K562 (cell line): ENCODE results near the gene ZNF774. TPM values are rescaled to one million over a fixed set of nuclear protein-coding genes. Genes with fewer than 3 reads are reported as not detected.
A peak's percentile ranks its signal among the peaks of the same experiment; 100 is the strongest.

Experiments used
- HCFC1 ChIP-seq: IDR thresholded peaks from 2 replicates; pipeline ENCODE4 v1.6.1; 2012; ENCODE audit warnings: low read depth, low read length, improper control_type of control experiment
- HEY1 ChIP-seq: fragments of 250-450 bp; sonication (Bioruptor Pico); IDR thresholded peaks from 2 replicates; pipeline ENCODE4 v1.5.0; 2020; ENCODE audit warnings: mild to moderate bottlenecking, moderate library complexity, borderline replicate concordance
- HMBOX1 ChIP-seq: sonication (generic); IDR thresholded peaks from 2 replicates; pipeline ENCODE4 v1.6.1; 2016
- ILK ChIP-seq: fragments of 450-650 bp; IDR thresholded peaks from 2 replicates; pipeline ENCODE4 v1.6.1; 2016; ENCODE audit warnings: missing genetic modification characterization, low read depth, mild to moderate bottlenecking, missing compliant biosample characterization, moderate library complexity, borderline replicate concordance
- IRF2 ChIP-seq: sonication (generic); formaldehyde crosslinking; IDR thresholded peaks from 2 replicates; pipeline ENCODE4 v1.8.1; 2022; ENCODE audit warnings: mild to moderate bottlenecking, missing genetic modification reagents
- NEUROD1 ChIP-seq: fragments of 150-350 bp; IDR thresholded peaks from 2 replicates; pipeline ENCODE4 v1.6.1; 2014; ENCODE audit warnings: borderline replicate concordance, low read length, low read depth; ENCODE audit not compliant: partially characterized antibody
- RCOR1 ChIP-seq, 2 experiments: IDR thresholded peaks; 2 replicates each; pipeline ENCODE4 v1.6.1; 2012; ENCODE audit warnings: low read depth in 2 of 2, low read length in 2 of 2, borderline replicate concordance in 1 of 2, improper control_type of control experiment in 1 of 2
- U2AF2 ChIP-seq: fragments of 200-400 bp; formaldehyde crosslinking; optimal IDR thresholded peaks from 2 replicates; pipeline ENCODE3; 2017; ENCODE audit warnings: low read depth, mild to moderate bottlenecking, low read length
- ZC3H11A ChIP-seq: IDR thresholded peaks from 2 replicates; pipeline ENCODE4 v1.6.1; 2012; ENCODE audit warnings: low read depth, low read length, improper control_type of control experiment
- ZC3H4 ChIP-seq: sonication (generic); formaldehyde crosslinking; IDR thresholded peaks from 2 replicates; pipeline ENCODE4 v1.9.0; 2021; ENCODE audit warnings: missing genetic modification reagents, borderline replicate concordance
- ZNF143 ChIP-seq: sonication (generic); formaldehyde crosslinking; IDR thresholded peaks from 2 replicates; pipeline ENCODE4 v1.9.0; 2022; ENCODE audit warnings: mild to moderate bottlenecking, missing genetic modification reagents
- ZNF232 ChIP-seq: sonication (generic); formaldehyde crosslinking; IDR thresholded peaks from 2 replicates; pipeline ENCODE4 v1.8.0; 2022; ENCODE audit warnings: mild to moderate bottlenecking, missing genetic modification reagents
- polyA plus RNA-seq, 8 experiments: library from polyadenylated mRNA; depleted of rRNA in 4 of 8; stranded (reverse) in 5 of 8; unstranded in 3 of 8; fragments of >200 nt; fragmentation: Nextera tagmentation in 2 of 8; fragmentation: Illumina TruSeq in 1 of 8; extraction: Ambion mirVana in 2 of 8; extraction: Trizol in 1 of 8; gene quantifications; 2 replicates each; pipeline versions ENCODE4 v1.2.1 to v1.2.3, GENCODE V29; 2011 to 2014; ENCODE audit warnings: inconsistent platforms in 1 of 8, missing spikeins in 1 of 8
- total RNA-seq, 7 experiments: library from RNA; depleted of rRNA in 6 of 7; stranded (reverse); fragments of >200 nt in 6 of 7; fragmentation: Illumina TruSeq in 2 of 7; extraction: Trizol in 2 of 7; gene quantifications; 2 replicates each; pipeline versions ENCODE4 v1.2.1 to v1.2.3, GENCODE V29; 2011 to 2021; ENCODE audit warnings: low replicate concordance in 1 of 7
- TF ChIP-seq, protein P1 (sequence below): fragments of 450-650 bp; IDR thresholded peaks from 2 replicates; pipeline ENCODE4 v1.6.1; 2016; ENCODE audit warnings: antibody characterized with exemption

ZNF774 gene
- total and polyA plus RNA-seq, 9 of the 15 experiments (the other 6 are each of a cell fraction or from before 2014, with no cell fraction given): 0.32 to 2.0 (median 1.2) TPM

- no peak for TF ChIP-seq ZNF143 (CRISPR knock-in tag)
- TF ChIP-seq, protein P1, sequence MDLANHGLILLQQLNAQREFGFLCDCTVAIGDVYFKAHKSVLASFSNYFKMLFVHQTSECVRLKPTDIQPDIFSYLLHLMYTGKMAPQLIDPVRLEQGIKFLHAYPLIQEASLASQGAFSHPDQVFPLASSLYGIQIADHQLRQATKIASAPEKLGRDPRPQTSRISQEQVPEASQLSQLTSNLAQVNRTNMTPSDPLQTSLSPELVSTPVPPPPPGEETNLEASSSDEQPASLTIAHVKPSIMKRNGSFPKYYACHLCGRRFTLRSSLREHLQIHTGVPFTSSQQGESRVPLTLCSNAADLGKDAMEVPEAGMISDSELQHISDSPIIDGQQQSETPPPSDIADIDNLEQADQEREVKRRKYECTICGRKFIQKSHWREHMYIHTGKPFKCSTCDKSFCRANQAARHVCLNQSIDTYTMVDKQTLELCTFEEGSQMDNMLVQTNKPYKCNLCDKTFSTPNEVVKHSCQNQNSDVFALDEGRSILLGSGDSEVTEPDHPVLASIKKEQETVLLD: no peak
- no peak for TF ChIP-seq HEY1 (CRISPR knock-in tag)
- no peak for TF ChIP-seq ZC3H4 (CRISPR knock-in tag)
- TF ChIP-seq ZC3H11A: 0 out of 2 replicates have a peak, but pooled peaks have one; percentile 44
- no peak for TF ChIP-seq IRF2
- no peak; the same call in 1 of the 2 replicates for TF ChIP-seq HCFC1
- no peak for TF ChIP-seq ZNF232
- peak; percentile 40; the same call in 1 of the 2 replicates for TF ChIP-seq HMBOX1
- TF ChIP-seq ILK (tag): no peak
- TF ChIP-seq NEUROD1: peak; percentile 12
- peak in 1 of 2 experiments; percentile 63; a peak in 1 of 4 replicates for TF ChIP-seq RCOR1 (IDR thresholded peaks at IDR 0.05; ENCODE audit: borderline replicate concordance in 1 of 2, low read depth in 2 of 2, low read length in 2 of 2)
- TF ChIP-seq U2AF2: no peak
Measured at GRCh38 chr15:90320062-90320884, 31.8 kb upstream of the ZNF774 start (continued).
